Astrocyte (in vitro differentiated cells and primary cell): Measurements from ENCODE around the gene CBX2.

ENCODE experiments used
- CTCF ChIP-seq: IDR thresholded peaks from 2 replicates; pipeline ENCODE4 v1.5.1; 2011; ENCODE audit warnings: low read depth, mild to moderate bottlenecking, inconsistent platforms, low read length, moderate library complexity; ENCODE audit not compliant: insufficient read depth
- EZH2 ChIP-seq: IDR thresholded peaks from 2 replicates; pipeline ENCODE4 v1.6.1; 2012; ENCODE audit warnings: mild to moderate bottlenecking, low read length, inconsistent platforms; ENCODE audit not compliant: insufficient read depth

GRCh38 chr17:79745641-79746105 lies 32.3 kb upstream of the CBX2 start:
- TF ChIP-seq EZH2 (no peak), CTCF (no peak)
